HG02798 (cell line): ENCODE results near the gene GPATCH8.
"Not testable (repeated sequence)": the region's sequence is repeated elsewhere in the genome, so short reads cannot be mapped to it uniquely, and the experiment has no call there.

ENCODE experiments used
- ATAC-seq: cut with Tn5 transposase; IDR thresholded peaks from one replicate; pipeline ENCODE4 v1.9.1; 2021; ENCODE audit warnings: mild to moderate bottlenecking; ENCODE audit not compliant: unreplicated experiment, poor library complexity

GPATCH8 gene

GRCh38 chr17:44503147-44504029 is at the start of gene GPATCH8:
Gene GPATCH8 (minus strand): TSS chr17:44503406. CDS start chr17:44503370, 36 bp downstream.
- peak; percentile 96 for ATAC-seq

GRCh38 chr17:44552361-44552760 is 49.2 kb upstream of the GPATCH8 start:
- ATAC-seq: no peak

- no peak for ATAC-seq
Measured at GRCh38 chr17:44549686-44550085, 46.5 kb upstream of the GPATCH8 start.

- ATAC-seq: no peak
Measured at GRCh38 chr17:44548376-44549230, 45.4 kb upstream of the GPATCH8 start.

GRCh38 chr17:44547625-44548267 is 44.5 kb upstream of the GPATCH8 start:
- ATAC-seq: no peak

GRCh38 chr17:44546671-44547606 is 43.7 kb upstream of the GPATCH8 start:
- ATAC-seq: no peak

GRCh38 chr17:44543905-44544523 is 40.8 kb upstream of the GPATCH8 start:
- no peak for ATAC-seq

- ATAC-seq: no peak
Measured at GRCh38 chr17:44543213-44543904, 40.2 kb upstream of the GPATCH8 start.

- ATAC-seq: no peak
Measured at GRCh38 chr17:44541884-44542581, 38.8 kb upstream of the GPATCH8 start.

- ATAC-seq: no peak
Measured at GRCh38 chr17:44540246-44541084, 37.3 kb upstream of the GPATCH8 start.

- ATAC-seq: no peak
Measured at GRCh38 chr17:44539673-44540072, 36.5 kb upstream of the GPATCH8 start.

- not testable (repeated sequence) for ATAC-seq
Measured at GRCh38 chr17:44537922-44538321, 34.7 kb upstream of the GPATCH8 start.

GRCh38 chr17:44536090-44536953 is 33.1 kb upstream of the GPATCH8 start:
- no peak for ATAC-seq

GRCh38 chr17:44533533-44534246 is 30.5 kb upstream of the GPATCH8 start:
- ATAC-seq: peak; percentile 64

GRCh38 chr17:44530896-44531418 is 27.8 kb upstream of the GPATCH8 start:
- no peak for ATAC-seq
